ENCODE results near the gene ELMO3.

The ELMO3 gene

DNA sequence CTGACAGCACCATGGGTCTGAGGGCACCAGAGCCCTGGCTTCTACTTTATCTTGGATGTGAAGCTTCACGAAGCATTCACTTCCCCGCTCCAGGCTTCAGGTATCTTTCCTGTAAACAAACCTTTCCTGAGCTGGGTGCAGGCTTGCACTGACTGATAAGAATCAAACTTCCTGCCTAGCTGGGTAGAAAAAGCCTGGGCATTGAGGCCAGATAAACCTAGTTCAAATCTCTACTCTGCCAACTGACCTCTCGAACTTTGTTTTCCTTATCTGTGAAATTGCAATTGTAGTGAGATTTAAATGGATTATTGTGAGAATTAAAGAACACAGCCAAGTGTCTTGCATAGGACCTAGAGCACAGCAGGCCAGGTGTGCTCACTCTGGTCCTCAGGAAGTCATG lies 25.1 kb downstream of the ELMO3 start:
- no peak for DNase-seq (ENCODE audit: low read depth)

DNA sequence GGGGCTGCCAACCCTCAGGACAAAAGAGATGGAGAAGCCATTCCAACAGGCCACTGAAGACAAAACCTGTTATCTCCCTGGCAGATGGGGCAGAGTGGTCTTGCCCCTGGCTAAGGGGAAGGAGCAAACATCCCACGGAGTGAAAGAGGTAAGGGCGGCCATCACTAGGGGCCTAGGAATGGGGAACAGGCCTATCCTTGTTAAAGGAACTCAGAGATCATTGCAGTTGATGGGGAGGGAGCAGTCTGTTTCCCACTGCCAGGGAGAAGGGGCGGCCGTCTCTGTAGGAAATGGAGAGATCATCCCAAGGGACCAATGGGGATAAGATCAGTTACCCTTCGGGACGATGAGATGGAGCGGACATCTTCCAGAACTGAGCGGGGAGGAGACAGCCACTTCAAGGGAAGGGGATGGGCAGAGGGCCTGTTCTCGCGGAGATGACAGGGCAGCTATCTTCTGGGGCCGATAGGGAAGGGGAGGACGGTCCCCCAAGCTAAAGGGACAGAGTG lies 27.4 kb downstream of the ELMO3 start:
- no peak for DNase-seq (ENCODE audit: low read depth)

DNA sequence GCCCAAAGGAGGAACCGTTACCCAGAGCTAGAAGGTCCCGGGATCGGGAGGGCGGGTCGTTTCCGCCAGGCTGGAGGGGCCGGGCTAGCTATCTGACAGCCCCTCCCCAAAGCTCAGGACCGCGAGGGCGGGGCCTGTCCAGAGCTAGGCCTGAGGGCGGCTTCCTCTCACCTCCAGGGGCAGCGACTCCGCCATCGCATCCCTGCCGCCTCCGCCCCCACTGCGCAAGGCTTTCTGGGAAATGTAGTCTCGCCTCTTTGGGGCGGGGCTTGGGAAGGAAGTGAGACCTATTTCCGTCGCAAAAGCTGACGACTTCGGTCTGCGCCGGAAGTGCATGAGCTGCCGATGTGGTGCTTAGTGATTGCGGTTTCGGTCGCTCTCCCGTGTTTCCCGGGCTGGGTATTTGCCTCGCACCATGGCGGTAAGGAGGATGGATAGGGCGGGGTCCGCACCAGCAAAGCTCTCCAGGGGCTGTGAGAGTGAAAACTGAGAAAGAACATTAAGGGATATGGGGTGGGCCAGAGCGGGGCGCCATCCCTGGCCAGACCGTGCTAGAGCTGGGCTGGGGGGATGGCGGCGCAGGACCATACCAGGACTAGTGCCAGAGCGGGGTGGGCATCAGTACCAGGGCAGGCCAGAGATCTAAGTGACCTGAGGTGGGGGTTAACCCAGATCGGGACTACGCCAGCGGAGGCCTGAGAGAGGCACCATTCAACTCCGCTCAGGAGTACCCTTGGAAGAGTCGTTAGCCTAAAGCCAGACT lies 28.1 kb downstream of the ELMO3 start, which contains the start of gene TMEM208:
TSS of gene TMEM208 (plus strand) at position 327 of the 763 bp plus-strand sequence. CDS start at position 416, 89 bp downstream.
- DNase-seq (ENCODE audit: low read depth), result peak; percentile 95

DNA sequence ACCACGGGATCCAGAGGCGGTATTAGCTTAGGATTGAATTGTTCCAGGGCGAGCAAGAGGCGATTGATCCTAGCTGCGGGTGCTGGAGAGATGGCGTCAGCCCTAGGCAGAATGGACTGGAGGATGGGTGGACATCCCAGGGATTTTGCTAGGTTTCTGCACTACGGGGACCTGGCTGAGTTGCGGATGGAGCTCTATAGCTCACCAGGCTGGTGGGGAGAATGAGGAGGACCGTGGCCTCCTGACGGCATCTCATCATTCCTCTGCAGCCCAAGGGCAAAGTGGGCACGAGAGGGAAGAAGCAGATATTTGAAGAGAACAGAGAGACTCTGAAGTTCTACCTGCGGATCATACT lies 28.6 kb downstream of the ELMO3 start:
- DNase-seq (ENCODE audit: low read depth), result no peak

DNA sequence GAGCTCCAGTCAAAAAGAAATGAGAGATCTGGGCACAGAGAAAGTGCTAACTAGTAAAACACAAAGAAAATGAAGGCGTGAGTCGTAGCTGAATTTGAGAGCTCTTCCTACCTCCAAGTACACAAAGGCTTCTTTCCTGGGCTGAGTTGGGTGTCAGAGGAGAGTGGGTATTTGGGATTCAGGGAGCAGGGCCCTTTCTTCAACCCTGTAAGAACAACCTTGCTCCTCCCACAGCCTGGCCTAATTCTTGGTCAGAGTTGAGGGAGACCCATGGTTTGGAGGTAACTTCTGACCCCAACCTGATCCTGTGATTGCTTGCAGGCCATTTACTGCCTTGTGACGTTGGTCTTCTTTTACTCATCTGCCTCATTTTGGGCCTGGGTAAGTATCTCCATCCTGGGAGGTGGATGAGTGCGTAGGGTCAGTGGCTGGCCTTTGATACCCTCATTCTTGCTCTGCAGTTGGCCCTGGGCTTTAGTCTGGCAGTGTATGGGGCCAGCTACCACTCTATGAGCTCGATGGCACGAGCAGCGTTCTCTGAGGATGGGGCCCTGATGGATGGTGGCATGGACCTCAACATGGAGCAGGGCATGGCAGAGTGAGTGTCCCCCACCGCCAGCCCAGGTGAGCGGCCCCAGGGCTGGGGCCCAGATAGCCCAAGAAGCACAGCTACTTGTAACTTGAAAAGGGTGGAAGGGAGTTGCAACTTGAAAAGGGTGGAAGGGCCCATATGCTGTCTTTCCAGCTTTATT lies 29.3 kb downstream of the ELMO3 start:
- no peak for DNase-seq (ENCODE audit: low read depth)

DNA sequence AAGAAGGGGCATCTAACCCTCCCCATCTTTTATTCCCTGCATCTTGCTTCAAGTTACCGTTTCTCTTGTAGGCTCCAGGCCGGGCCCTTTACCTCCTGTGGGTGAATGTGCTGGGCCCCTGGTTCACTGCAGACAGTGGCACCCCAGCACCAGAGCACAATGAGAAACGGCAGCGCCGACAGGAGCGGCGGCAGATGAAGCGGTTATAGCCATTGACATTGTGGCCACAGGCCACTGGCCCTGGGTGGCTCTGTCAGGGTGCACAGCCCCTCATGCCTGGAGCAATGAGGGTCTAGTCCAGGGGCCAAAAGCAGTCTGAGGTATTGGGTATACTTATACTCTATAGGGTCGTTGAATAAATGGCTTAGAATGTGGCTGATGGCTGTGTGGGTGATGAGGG lies 30.0 kb downstream of the ELMO3 start:
- DNase-seq (ENCODE audit: low read depth), result no peak

DNA sequence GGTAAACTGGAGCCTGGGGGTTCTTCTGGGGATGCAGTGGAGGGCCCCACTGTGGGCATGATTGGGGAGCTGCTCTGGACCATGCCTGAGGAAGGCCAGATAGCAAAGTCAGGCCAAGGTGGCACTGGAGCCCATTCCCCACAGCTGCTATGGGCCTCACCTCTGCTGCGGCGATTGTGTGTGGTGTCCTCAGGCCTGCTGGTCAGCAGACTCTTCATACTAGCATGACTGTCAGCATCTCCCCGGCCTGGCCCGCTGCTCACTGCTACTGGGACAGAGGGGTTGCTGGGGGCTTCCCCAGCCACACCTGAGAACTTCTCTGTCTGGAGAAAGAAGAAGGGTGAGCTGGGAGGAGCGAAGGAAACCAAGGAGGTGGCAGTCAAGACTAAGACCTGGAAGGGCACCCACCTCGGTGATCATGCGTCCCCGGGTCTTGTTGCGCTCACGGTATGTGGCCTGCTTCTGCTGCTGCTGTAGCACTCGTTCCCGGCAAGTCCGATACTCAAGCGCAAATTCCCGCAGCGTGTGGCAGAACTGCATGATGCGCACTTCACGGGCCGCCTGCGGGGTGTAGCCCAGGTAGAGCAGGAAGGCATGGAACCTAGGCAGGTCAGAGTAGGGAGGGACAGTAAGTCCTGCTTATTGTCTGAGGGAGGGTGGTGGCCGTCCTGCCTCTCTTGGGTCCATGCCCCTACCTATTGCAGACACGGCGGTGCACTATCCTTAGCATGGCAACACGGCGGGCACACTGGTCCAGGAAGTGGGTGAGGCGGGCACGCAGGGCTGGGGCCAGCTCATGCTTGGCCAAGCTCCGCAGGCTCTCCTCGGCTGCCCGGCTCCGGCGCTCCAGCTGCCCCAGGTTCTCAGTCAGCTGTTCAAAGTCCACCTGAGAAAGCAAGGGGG lies 31.2 kb downstream of the ELMO3 start:
- DNase-seq (ENCODE audit: low read depth), result no peak

DNA sequence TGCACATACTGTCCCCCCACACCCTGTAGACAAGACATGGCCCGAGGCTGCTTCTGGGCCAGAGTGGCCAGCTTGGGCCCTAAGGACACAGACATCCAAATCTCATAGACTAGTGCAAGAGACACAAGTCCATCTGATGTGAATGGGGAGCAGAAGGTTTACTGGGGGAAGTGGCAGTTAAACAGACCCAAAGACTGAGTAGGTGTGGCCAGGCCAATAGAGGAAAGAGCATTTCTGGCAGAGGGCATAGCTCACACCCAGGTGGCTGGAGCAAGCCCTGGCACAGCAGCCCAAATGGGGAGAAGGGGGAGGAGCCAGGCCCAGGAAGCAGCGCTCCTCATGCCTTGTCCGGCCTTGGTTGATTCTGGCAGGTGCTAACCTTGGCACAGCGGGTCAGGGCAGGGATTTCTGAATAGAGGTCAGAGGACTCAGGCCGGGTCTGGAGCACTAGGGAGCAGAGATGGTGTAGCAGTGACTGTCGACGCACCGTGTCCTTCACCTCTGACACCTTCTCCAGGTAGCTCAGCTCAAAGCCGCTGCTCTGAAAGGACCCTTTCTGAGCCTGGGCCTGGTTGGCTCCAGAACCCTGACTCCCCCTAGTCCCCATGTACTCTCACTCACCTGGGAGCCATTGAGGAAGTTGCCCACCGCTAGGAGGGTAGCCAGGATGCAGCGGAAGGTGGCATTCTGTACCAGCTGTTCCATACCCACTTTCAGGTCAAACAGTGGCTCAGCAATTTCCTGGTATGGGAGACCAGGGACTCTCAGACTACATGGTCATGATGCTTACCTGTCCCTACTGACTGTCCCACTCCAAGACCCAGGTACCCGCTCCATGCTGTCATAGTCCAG lies 32.1 kb downstream of the ELMO3 start:
- no peak for DNase-seq (ENCODE audit: low read depth)

DNA sequence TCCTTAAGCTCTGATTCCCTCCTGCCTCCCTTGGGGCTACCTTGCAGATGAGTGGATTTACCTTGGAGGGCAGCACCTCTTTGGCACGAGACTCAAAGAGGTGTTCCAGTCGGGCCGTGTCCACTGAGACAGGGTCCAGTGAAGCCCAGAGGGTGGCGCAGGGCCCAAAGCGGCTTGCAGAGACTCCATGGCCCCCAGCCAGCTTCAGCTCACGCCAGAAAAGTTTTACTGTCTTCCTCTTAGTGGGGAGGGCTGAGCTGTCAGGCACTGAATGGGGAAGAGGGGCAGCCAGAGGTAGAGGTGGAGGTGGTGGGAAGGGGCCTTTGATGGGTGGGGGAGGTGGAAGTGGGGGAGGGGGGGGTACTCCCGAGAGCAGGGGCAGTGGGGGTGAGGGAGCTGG lies 34.7 kb downstream of the ELMO3 start:
- no peak for DNase-seq (ENCODE audit: low read depth)

DNA sequence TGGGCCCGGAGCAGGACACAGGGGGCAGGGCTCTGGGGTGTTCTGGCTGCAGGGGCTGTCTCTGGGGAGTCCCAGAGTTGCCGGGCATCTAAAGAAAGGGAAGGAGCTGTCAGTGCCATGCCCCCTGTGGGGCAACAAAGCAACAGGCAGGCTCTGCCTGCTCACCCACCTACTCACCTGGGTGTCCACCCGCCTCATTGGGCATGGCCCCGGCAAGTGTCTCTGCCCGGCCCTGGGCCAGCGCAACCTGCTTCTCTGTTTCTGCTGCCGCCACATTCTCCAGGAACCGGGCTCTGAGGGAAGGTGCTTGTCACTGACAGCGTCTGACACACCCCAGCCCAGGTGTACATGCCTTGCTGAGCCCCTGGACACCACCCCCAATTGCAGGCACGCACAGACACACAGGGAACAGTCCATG lies 35.3 kb downstream of the ELMO3 start:
- no peak for DNase-seq (ENCODE audit: low read depth)

DNA sequence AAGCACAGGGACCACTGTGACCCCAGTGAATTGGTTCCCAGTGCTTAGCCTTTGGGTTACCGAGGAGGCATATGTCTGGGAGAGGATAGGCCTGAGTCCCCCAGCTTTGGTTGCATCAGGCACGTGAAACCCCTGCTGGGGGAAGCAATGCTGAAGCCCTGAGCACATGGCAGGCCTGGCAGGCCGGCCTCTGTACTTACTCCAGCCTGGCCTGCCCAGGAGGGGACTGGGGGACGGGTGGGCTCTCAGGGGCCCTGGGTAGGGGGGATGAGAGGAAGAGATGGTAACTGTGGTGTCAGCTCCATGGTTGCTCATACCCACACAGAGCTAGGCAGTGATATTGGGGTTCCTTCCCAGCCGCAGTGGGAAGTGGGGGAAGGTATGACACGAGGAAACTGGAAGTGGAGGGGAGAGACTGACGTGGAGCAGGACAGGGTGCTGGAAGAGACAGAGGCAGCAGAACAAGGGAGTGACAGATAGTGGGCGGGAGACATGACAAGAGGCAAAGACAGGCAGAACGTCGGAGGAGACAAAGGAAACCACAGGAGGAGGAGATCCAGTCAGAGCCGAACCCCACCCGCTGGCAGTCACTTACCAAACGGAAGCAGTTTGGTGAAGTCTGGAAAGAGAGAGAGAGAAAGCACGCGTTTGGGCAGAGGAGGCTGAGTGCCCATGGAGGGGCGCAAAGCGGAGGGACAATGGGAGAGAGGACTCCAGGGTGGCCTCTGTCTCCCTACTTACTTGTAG lies 37.1 kb downstream of the ELMO3 start:
- peak; percentile 68 for DNase-seq (ENCODE audit: low read depth)

DNA sequence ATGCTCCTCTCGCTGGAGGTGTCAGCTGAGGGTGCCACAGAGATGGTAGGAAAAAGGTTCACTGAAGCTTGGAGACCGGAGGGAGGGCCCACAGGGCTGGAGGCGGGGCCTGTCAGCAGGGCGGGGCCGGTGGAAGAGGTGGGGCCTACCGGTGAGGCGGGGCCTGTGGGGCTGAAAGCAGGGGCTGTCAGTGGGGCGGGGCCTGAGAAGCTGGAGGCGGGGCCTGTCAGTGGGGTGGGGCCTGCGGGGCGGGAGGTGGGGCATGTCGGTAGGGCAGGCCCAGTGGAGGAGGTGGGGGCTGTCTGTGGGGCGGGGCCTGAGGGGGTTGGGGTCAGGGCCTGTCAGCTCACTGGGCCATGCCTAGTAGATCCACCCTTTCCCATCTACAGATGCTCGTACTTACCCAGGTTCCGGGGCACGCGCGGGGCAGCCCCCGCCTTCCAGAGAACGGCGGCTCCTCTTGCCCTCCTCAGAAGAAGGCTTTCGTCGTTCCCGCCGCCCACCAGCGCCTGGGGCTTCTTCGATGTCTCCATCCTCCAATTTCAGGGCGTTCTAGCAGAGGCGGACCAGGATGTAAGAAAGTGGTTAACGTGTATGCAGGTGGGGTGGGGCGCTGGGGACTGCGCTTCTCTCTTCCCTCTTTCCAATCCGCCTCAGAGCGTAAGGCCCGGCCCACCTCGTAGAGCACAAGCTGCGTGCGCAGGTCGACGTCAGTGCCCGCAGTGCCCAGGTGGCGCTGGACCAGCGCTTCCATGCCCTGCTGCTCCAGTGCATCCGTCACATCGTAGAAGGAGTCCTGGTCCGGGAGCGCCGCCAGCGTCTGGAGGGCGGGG lies 37.8 kb downstream of the ELMO3 start:
- DNase-seq (ENCODE audit: low read depth), result peak; percentile 66

DNA sequence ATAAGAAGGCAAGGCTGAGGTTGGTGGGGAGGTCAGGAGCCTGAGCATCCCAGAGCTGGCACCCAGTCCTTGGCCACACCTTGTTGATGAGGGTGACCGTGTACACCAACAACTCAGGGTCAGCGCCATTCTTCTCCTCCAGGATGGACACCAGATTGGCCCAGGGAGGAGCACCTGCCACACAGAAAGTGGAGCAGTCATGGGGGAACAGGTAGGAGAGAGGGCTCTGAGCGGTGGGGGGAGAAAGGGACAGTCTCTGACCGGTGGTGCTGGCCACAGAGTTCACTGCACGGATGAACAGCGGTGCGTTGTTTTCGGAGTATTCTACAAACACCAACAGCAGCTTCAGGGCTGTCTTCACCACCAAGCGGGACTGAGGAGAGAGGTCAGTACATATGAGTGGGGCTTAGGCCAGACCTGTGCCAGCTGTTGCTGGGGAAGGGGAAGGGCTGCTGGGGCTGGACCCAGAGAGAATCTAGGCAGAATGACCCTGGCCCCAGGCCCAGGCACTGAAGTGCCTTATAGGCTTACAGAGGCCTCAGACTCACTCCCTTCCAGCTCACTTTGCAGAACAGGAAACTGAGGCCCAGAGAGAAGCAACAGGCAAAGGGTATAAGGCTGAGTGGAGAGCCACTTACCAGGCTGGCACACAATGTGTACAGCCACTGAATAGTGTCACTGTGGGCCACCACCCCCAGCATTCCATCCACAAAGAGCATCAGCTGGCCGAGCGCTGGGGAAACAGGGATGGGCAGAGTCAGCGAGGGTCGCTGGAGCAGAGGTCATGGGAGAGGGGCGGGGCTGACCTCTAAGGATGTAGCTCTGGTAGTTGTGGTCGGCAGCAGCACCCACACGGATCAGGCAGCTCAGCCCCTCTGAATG lies 38.7 kb downstream of the ELMO3 start:
- DNase-seq (ENCODE audit: low read depth), result no peak

DNA sequence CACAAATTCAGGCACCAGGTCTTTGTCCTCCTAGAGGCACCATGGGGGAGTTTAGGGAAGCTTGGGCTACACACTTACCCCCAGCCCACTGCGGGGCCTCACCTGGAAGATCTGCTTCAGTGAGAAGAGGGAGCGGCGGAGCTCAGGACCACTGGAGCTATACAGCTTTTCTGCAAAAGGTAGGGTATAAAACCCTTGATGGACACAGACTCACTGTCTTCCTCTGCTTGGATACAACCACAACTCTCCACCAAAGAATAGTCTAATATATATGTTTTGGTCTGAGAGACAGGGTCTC lies 39.3 kb downstream of the ELMO3 start:
- no peak for DNase-seq (ENCODE audit: low read depth)

DNA sequence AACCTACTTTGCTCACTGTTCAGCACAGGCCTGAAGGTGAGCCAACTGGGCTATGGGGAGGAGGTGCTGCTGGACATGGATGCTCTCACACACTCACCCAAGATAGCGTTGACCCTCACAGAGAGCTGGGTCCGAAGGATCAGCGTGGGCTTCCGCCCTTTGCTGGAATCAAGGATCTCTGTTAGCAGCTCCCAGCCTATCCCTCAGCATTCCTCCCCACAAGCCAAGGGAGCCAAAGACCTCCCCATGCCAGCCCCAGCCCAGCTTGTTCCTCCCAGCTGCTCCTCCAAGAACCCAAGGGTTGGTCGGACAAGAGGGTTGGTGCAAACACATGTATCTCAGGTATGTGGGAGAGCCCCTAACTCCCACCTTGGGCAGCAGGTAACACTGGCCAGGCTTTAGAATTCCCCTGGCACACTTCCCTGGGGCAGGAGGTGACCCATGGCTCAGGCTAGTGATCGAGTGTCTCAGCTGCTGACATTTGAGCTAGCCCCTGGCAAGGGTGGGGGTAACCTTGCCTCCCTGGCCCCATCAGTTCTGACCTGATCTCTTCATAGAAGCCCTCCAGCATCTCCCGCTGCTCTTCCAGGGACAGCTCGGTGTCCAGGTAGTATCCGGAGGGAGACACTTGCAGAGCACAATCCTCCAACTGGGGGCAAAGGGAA lies 40.0 kb downstream of the ELMO3 start:
- DNase-seq (ENCODE audit: low read depth), result no peak

DNA sequence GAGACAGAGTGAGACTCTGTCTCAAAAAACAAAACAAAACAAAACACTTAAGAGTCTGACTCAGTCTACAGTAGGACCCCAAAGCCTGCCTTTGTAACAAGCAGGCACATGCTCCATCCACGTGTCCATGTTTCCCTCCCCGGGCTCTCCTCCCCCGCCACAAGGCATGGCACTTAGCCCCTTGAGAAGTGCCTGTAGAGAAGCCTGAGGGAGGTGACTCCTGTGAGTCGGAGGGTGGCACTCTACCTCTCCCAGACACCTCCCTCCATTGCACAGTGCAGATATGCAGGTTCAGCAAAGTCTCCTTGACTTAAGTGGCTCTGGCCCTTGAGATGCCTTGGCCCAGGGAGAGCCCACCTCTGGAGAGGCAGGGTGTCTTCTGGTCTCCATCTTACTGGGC lies 41.6 kb downstream of the ELMO3 start:
- DNase-seq (ENCODE audit: low read depth), result no peak

DNA sequence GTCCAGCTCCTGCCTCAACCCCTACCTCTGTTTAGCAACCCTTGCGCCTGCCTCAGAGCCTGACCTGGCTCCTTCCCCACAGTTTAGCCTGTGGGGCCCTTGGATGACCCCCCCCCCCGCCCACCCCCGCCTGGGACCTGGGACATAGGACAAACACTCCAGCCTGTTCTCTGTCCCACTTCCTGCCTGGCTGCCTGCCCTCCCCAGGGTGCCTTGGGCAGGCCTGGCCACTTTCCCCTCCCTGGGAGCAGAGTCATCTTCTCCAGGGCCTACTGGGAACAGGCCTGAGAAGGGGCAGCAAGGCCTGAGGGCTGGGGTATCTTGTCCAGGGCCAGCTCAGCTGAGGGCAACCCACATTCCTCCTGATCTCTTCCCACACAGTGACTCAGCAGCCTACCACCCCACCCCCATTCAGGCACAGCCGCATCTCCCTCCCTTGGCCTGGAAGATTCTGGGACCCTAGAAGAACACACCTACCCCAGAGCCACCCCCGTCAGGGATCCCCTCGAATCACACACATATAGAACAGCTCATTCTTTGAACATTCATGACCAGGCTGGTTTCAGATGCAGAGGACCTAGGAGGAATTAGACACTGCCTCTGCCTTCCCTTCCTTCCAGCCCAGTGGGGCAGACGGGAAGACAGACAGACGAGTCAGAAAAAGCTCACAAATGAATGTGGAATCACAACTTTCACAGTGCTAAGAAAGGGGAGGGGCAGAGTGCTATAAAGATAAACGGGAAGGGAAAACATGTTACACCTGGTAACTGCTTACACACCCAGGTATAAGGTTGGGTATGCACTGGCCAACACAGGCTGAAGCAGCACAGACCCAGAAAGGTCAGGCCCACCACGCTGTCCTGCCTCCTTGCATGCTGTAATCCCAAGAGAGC lies 42.3 kb downstream of the ELMO3 start:
- no peak for DNase-seq (ENCODE audit: low read depth)

Measured in T-helper 22 cell (primary cell).